Measurements from ENCODE around the gene HTATIP2.
A peak's percentile ranks its signal among the peaks of the same experiment; 100 is the strongest.
"Not testable (repeated sequence)": the region's sequence is repeated elsewhere in the genome, so short reads cannot be mapped to it uniquely, and the experiment has no call there.

The HTATIP2 gene

DNA sequence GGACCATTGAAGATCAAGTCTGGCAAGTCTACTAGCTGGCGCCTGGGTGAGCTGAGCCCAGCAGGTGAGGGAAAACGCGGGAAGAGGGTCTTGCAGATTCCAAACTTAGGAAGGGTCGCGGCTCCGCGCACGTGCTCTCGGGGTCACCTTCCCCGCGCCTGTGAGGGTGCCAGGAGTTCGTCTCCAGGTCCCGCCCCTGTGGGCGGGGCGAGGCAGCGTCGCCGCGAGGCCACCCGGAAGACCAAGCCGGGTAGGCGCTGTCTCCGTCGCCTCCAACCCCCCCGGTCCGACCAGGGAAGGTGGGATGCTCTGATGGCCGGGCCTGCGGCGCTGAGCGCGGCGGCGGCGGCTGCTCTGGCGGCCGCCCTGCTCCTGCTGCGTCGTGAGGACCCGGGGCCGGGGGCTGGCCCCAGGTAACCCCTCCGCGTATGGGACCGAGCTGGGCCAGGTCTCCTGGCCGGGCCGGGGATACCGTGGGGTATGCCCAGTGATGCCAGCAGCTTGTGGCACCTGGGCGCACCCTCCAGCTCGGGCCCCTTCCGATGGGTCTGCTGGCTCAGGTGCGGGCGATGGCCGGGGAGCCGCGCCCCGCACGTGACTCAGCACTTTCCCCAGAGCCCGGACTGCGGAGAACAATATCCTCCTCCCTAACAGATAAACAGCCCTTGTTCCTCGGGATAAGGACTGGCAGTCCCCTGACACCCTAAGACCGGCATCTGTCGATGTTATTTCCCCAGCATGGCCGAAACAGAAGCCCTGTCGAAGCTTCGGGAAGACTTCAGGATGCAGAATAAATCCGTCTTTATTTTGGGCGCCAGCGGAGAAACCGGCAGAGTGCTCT is at the start of gene HTATIP2:
Gene HTATIP2, plus strand, starts transcription at position 215 of the 841 bp plus-strand sequence. Its CDS starts 524 bp downstream, at position 739.
- DNase-seq: peak; percentile 83

DNA sequence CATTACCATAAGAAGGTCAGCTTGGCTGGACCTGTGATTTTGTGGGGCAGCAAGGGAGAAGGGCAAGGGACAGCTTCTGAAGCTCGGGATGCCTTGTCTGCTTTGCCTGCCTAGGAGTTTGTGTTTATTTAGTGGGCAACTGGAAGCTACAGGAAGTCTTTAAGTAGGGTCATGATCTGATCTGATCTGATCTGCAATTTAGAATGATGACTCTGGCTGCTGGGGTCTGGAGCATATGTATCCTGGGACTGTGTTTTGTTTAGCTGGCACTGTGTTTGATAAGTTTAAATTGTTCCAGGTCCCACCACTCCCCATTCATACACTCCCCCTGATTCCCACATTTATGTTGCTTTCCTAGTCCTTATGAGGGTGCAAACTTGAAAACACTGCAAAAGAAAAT is 47.7 kb upstream of the HTATIP2 start:
- DNase-seq: no peak

DNA sequence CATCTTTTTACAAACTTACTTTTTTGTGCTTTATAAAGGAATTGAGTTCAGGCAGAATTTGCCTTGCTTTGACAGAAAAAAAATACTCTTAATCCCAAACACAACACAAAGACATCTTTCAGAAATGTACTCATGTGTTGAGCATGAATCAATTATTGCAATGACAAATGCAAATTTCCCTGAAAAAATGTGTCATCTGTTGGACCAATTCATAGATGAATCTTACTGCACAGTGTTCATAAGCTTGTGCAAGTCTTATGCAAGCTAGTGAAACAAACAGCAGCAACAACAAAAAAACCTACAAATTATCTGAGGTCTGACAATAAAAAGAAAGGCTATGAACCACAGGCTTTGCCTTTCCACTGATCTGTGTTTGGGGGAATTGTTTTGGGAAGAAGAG is 42.3 kb upstream of the HTATIP2 start:
- DNase-seq: no peak

DNA sequence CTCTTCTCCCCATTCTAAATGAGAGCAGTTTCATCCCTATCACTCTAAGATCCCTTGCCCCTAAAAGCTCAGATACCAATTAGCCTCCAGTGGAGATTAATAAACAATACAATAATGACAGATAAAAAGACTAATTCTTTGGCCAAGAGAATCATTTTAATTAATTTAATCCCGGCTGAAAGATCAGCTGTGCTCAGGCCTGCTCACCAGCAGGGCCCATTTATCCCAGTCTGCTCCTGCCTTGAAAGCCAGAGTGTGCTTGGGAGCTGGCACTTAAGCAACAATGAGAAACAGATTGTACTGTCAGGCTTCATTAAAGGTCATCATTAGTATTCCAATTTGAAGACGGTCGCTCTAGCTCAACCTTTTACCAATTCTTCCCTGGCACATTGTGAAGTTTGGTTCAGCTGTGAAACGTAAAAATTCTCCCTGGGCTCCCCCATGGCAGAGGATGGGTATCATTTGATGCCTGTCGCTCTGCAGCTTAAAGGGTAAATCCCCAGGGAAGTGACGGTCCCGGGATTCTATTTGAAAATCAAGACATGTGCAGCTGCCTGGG is 36.1 kb upstream of the HTATIP2 start:
- DNase-seq: no peak

DNA sequence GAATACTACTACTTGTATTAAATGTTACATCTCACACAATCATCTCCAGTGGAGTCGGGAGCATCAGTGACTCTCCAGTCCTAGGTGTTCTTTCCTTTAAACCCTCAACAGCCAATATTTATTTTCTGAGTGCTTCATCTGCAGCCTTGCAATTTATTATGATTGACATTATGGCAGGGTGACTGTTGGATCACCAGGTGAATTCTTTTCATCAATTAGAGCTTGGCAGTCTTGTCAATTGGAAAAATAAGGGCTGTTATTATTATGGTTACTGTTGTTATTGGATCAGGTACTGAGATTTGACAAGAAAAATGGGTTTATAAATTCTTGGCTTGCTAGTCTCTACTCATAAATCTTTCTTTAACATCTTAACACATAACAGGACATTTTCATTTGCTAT is 27.5 kb upstream of the HTATIP2 start:
- DNase-seq: no peak

DNA sequence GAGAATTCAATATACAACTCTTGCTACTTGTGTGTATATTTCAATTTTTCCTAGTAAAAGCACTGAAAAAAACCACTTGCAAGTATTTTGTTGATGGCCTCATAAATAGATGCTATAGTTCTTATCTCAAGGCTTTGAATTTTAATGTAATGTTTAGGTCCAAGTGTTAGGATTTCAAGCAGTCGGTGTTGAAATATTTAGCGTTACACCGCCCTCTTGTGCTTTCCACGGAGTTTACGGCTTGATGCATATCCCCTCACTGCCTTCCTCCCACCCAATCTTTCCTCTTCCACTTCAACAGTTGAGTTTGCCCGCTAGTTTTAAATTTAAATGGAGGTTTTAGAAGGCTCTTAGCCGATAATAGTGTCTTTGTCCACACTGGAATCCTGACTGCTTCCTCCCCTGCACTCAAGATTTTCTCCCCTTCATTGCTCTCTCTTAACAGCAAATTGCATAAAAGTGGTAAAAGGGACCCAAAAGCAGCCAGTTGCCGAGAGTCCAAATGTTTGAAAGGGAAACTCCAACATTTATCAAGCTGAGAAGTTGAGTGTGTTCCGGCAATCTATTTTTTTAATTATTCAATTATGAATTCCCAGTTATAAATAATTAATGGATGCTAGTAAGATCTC is 25.9 kb upstream of the HTATIP2 start:
- peak; percentile 7 for DNase-seq

DNA sequence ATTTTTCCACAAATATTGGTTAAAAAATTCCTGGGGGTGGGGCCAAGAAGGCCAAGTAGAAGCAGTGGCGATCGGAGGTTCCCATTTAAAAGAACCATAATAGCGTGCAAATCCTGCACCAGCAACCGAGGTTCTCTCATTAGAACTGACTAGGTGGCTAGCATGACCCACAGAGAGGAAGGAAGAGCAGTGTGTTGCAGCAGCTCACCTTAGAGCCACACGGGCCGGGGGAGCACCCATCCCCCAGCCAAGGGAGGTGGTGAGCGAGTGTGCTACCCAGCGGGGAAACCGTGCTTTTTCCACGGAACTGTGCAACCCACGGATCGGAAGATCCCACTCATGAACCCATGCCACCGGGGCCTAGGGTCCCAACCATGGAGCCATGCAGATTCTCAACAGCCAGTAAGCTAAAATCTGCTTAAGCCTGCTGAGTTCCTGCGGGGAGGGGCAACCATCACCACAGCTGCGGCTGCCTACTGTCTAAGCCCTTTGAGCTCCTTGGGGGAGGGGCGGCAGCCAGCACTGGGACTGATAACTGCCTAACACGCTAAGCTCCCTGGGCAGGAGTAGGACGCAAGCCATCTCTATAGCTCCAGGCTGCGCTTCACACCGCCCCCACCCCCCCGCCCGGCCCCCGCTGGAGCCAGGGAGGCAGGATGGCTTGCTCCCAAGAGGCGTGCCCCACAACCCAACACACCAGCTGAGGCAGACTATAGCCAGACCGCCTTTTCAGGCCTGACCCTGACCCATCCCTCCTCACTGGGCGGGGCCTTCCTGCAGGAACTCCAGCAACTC is 21.0 kb upstream of the HTATIP2 start:
- no peak for DNase-seq

DNA sequence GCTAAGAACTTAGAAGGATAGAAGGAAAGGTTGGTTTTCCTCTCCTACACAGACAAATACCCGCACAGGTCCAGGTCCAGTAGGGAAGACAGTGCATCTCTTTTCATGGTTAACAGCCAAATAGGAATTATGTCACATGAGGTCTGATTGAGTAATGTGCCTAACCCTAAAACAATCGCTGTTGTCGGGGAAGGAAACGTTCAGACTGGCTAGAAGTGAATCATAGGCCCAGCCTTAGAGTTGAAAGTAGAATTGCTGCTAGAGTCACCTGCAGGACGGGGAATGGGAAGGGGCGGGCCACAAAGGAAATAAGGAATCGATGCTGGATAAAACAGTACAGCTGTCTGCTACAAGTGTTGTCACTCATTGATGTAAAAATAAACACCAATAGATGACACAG is 12.4 kb upstream of the HTATIP2 start:
- no peak for DNase-seq

DNA sequence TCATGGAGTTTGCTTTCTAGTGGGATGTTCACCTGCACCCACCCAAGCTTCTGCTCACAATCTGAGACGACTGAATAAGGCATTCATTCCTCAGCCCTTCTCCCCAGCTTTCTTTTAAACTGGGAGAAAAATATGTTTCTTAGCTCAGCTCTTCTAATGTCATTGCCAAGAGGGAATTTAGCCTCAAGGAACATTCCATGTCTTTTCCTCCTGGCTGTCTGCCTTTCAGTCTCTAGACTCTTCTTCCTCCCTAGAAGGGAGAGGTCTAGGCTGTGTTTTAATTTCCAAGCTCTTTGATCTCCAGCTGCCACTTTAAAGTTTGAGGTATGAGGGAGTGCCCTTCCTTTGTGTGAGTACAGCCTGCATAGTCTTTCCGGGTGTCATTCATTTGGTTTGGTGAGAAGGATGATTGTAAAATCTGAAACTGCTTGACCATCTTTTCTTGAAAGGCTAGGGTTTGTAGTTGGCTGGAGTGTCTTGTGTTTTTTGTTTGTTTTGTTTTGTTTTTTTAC is 11.7 kb upstream of the HTATIP2 start:
- DNase-seq: no peak

DNA sequence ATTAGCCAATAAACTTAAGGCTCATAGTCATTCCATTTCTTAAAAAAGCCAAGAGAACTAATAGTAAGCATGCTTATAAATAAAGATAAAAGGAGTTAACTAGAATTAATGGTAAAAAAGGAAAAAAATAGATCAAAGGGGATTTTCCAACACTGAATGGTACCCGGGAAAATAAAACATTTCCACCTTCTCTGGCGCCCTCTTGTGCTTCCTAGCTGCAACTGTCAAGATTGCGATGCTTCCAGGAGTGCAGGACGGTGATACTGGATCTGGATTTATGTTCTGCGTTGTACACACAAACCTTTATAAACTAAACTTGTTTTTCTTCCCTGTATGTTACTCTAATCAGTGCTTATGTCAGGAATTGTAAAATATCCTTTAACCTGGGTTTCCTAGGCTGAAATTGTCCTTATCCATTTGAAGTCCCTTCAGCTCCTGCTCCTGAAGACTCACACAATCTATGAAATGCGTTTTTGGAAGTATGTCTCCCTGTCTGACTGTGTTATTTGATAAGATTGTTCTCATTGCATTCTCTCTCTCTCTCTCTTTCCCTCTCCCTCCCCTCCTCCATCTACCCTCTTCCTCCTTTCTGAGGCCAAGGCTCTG is 9.6 kb upstream of the HTATIP2 start:
- DNase-seq: peak; percentile 44

DNA sequence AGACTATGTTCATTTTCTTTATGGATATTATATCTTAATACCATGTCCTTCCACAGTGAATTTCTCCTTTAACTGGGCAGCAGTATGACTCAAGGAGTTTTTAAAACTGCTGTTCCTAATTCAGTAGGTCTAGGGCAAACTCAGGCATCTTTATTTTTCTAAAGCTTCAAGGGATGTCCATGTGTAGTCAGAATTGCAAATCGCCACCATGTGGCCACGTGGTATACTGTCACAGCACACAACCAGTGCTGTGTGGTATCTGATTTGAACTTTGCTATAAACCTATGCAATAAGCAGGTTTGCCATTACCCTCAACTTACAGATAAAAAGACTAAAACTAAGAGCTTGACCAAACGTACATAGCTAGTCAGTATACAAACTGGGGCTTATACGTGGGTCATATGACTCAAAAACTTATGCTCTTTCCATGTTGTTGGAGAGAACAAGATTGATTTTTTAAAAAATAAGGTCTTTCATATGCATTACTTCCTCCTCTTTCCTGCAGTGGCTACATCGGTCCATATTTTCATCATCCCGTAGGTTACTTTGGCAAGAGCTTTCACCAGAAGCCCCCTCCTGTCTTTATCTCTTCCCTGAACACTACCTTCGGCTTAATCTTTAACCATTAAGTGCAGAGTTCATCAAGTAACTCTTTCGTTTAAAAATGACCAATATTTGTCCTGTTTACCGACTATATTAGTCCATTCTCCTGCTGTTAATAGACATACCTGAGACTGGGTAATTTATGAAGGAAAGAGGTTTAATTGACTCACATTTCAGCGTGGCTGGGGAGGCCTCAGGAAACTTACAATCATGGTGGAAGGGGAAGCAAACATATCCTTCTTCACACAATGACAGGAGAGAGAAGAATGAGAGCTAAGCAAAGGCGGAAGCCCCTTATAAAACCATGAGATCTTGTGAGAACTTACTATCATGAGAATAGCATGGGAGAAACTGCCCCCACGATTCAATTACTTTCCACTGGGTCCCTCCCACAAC is 8.0 kb upstream of the HTATIP2 start:
- DNase-seq: peak; percentile 51

DNA sequence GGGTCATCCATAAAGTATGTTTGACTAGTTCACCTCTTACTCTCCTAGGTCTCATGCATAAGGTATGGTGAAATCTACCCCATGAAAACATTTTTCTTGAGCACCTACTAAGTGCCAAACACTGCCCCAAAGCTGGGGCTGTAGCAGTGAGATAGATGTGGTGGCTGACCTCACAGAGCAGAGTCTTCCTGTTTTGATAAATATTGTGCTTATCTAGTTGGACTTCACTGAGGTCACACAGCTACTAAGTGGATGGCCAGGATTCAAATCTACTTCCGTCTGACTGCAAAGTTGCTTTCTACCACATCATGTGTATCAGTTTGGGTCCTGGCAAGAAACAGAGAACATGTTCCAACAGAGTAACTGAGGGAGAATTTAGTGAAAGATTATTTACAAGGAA is 6.4 kb upstream of the HTATIP2 start:
- no peak for DNase-seq

DNA sequence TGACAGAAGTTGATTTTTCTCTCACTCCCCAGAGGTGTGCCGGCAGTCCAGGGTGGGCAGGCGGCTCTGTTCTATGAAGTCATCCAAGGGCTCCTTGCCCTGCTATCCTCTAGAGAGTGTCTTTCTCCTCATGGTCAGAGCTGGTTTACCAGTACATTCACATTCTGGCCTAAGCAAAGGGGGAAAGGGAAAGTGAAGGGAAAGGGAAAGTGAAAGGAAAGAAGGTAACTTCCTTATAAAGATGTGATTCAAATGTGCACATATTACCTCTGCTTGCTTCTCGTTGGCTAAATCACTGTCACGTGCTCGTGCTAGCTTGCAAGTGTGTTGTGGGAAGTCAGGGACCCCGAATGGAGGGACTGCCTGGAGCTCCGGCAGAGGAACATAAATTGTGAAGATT is 2.9 kb upstream of the HTATIP2 start:
- peak; percentile 69 for DNase-seq

DNA sequence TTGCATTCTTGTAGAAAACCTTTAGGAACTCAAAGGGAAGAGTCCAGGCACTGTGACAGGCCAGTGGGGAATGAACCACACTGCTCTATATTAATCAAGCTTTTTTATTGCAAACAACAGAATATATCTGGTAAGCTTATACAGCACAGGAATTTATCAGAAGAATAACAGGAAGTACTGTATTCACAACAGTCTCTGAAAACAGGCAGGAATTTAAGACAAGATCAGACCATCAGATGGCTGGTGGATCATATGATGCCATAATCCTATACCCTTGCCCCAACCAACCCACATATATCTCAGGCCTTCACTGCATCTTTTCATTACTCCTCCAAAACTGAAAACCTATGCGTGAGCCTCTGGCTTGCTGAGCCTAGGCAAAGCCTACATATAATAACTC is 1.0 kb upstream of the HTATIP2 start:
- DNase-seq: no peak

DNA sequence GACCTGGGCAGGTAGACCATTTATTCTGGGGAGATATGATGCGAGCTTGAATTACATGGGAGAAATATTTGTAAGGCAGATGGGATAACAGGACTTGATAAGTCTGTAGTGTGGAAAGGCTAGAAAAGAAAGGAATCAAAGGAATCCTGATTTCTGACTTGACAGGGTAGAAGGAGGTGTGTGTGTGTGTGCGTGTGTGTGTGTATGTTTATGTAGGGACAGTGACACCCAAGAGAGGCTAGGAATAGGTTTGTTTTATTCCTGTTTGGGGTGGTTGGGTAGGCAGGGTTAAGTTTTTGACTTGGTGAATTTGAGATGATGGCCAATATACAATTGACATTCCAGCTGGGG is 390 bp upstream of the HTATIP2 start:
- DNase-seq: no peak

DNA sequence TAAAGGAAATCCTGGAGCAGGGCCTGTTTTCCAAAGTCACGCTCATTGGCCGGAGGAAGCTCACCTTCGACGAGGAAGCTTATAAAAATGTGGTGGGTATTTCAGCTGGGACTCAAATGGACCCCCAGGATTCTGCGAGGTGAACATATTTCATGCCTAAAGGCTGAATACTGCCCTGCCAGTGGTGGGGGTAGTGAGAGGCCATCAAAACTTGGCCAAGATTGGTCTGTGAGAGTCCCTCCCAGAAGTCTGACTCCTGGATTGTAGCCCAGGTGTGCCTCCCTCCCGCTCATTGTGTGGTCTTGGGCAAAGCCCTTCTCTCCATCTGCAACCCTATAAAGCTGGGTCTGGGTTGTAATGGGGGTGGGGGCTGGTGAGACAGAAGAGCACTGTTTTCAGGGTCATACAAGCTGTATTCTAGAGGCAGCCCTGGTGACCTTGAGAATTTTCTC is 853 bp downstream of the HTATIP2 start:
- no peak for DNase-seq

DNA sequence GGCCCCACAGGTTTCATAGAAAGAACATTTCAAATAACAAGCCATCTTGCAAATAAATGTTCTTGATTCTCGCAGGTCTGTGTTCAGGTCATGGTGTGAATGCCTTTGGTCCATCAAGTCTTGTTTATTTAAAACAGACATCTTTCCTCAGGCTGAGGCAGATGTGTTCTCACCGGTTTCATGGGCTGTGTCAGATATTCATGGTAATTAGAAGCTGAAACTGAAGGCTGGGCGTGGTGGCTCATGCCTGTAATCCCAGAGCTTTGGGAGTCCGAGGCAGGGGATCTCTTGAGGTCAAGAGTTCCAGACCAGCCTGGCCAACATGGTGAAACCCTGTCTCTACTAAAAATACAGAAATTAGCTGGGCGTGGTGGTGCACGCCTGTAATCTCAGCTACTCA is 2.0 kb downstream of the HTATIP2 start:
- not testable (repeated sequence) for DNase-seq

DNA sequence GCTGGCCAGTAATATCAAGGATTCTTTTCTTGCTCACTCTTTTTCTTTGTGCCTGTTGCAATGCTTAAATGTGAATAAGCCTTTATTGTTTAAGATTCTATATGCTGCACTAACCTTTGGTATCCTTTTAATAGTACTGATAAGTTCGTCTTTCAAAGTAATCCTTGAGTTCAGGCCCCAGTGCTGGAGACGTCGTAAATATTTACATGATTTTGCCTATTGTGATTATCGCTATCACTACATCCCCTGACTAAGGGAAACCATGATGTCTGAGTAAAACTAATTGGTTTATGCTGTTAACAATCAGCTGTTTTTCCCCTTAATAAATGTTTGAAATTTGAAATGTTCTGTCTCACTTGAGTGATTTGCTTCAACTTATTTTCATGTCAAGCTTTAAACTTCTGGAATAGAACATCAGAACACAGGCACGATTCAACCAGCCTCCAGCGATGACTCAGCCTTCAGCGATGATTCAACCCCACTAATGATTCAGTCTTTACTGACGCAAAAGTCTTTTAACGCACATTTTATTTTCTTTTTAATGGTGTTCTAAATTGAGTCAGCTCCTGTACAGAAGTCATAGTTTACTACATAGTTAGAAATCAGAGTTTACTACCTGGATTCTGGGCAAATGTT is 3.9 kb downstream of the HTATIP2 start:
- DNase-seq: no peak

DNA sequence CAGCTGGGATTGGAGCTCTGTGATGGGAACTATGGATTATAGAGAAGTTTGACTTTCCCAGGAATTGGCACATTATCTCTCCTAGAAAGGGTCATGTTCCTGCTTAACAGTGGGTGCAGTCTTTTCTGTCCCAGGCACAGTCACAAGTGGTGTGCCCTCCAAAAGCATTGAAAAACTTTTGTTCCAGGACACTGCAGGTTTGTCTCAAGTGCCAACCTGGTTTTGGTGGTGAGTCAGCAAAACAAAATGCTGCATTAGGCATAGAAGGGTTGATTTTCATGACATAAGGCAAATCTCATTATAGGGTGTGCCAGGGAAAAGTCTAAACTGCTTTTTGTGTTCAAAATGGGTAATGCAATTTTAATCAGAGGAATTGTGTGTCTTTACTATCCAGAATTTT is 4.9 kb downstream of the HTATIP2 start:
- DNase-seq: no peak

DNA sequence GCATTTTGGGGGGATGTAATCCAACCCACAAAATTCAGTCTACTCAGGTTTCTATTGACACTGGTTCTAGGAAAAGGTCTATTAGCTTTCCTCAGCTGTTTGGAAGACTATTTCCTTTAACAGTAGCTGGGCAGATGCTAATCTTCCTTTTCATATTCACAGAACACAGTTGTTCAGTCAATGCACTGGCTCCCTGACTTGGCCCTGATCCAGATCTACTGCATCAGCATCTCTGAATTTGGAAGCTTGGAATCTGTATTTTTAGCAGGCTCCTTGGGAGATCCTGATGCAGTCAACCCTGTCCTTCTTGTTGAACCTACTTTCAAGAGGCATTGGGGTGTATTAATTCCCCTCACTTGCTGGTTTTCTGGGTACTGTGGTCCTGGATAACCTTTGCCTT is 6.3 kb downstream of the HTATIP2 start:
- no peak for DNase-seq

DNA sequence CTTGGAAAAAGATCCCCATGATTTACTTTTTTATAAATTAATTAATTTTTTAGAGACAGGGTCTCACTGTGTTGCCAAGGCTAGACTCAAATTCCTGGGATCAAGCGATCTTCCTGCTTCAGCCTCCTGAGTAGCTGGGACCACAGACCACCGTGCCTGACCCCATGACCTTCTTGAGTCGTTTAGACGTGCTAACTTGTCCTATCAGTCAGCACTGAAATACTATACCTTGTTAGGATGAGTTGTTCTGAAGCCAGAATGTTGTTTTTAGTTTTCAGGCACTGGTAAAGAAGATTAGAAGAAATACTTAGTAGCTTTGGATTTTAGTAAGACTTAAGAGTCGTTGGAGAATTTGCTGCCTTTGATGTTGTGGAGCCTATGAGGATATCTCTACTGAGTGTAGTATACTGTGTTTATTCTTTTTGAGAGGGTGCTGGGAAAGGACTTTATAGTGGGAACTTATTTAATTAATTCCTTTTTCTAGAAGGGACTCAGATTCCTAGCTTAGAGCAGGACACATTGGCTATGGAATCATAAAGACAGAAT is 8.6 kb downstream of the HTATIP2 start:
- no peak for DNase-seq
